Suprapubic skin (tissue), 4 donors: ENCODE results near the gene CPEB4. TPM values are rescaled to one million over a fixed set of nuclear protein-coding genes. Genes with fewer than 3 reads are reported as not detected.

Experiments
- DNase-seq, 2 donors: peaks; one replicate each; pipeline ENCODE4 v3.0.0-alpha.2; 2019; ENCODE audit warnings: low spot score in 2 of 2
- H3K27ac ChIP-seq: fragments of 200-600 bp; sonication (generic); one replicate; pipeline ENCODE4 v1.5.1; 2019
- H3K27me3 ChIP-seq: fragments of 200-600 bp; sonication (generic); one replicate; pipeline ENCODE4 v1.5.1; 2019
- H3K36me3 ChIP-seq: fragments of 200-600 bp; sonication (generic); one replicate; pipeline ENCODE4 v1.5.1; 2019
- H3K4me1 ChIP-seq: fragments of 200-600 bp; sonication (generic); one replicate; pipeline ENCODE4 v1.5.1; 2019
- H3K4me3 ChIP-seq: fragments of 200-600 bp; sonication (generic); one replicate; pipeline ENCODE4 v1.5.1; 2019; ENCODE audit warnings: mild to moderate bottlenecking
- H3K9me3 ChIP-seq: fragments of 200-600 bp; sonication (generic); one replicate; pipeline ENCODE4 v1.5.1; 2019
- CTCF ChIP-seq, 2 donors: fragments of 200-600 bp in 1 of 2; fragments of 450-650 bp in 1 of 2; sonication (generic) in 1 of 2; IDR thresholded peaks; one replicate each; pipeline ENCODE4 v1.5.1; 2016 to 2019; ENCODE audit warnings: antibody characterized with exemption in 2 of 2, mild to moderate bottlenecking in 1 of 2, moderate library complexity in 1 of 2
- EP300 ChIP-seq: sonication (generic); formaldehyde crosslinking; IDR thresholded peaks from one replicate; pipeline ENCODE4 v1.6.1; 2017; ENCODE audit warnings: antibody characterized with exemption
- POLR2A ChIP-seq, 2 donors: fragments of 450-650 bp; IDR thresholded peaks; one replicate each; pipeline ENCODE4 v1.6.1; 2017; ENCODE audit warnings: antibody characterized with exemption in 2 of 2, mild to moderate bottlenecking in 2 of 2, moderate library complexity in 2 of 2
- POLR2AphosphoS5 ChIP-seq, 3 donors: sonication (generic); formaldehyde crosslinking; IDR thresholded peaks; one replicate each; pipeline ENCODE4 v1.6.1; 2017; ENCODE audit warnings: antibody characterized with exemption in 3 of 3
- WGBS: methylation state at CpG from one replicate; pipeline ENCODE4 v1.1.5; 2018; 5-methylcytosine and 5-hydroxymethylcytosine counted together
- total RNA-seq, 4 donors: library from RNA; depleted of rRNA; stranded (reverse); fragments of >200 nt; gene quantifications; one replicate each; pipeline ENCODE4 v1.1.0, GENCODE V29; 2016

CPEB4 gene
- total RNA-seq, 4 donors from 2014 or later = 45.2 to 70.7 (median 52.5) TPM

- WGBS = 95% methylated on average over 3 of the region's 3 CpGs
- no peak overlapping the region for H3K27ac ChIP-seq
Observed at GRCh38 chr5:173883347-173883924, 4.7 kb upstream of the CPEB4 start.

GRCh38 chr5:173884402-173885053 lies 3.6 kb upstream of the CPEB4 start:
- H3K4me1 ChIP-seq = peaks cover 38% of the 10 kb centered on the region
- no peak for DNase-seq
- no peaks in the 10 kb centered on the region for H3K36me3 ChIP-seq
- H3K27me3 ChIP-seq = no peaks in the 10 kb centered on the region
- H3K27ac ChIP-seq = no peak overlapping the region
- H3K4me3 ChIP-seq = no peak overlapping the region
- no peaks in the 10 kb centered on the region for H3K9me3 ChIP-seq
- WGBS = 60% methylated on average over 2 of the region's 2 CpGs
- TF ChIP-seq CTCF (IDR thresholded peaks at IDR 0.05) (no peak), POLR2AphosphoS5 (IDR thresholded peaks at IDR 0.05) (no peak), POLR2A (IDR thresholded peaks at IDR 0.05) (no peak), EP300 (no peak)

More at GRCh38 chr5:173883347-173883924, 4.7 kb upstream of the CPEB4 start:
- DNase-seq = no peak
- Histone ChIP-seq H3K27me3 (no peaks in the 10 kb centered on the region), H3K36me3 (no peaks in the 10 kb centered on the region), H3K4me1 (peaks cover 38% of the 10 kb centered on the region), H3K9me3 (no peaks in the 10 kb centered on the region), H3K4me3 (no peak overlapping the region)
- TF ChIP-seq EP300 (no peak), CTCF (IDR thresholded peaks at IDR 0.05) (no peak), POLR2AphosphoS5 (IDR thresholded peaks at IDR 0.05) (no peak), POLR2A (IDR thresholded peaks at IDR 0.05) (no peak)

GRCh38 chr5:173885054-173885443 lies 3.1 kb upstream of the CPEB4 start:
- WGBS = 73% methylated on average over 1 of the region's 1 CpG
- H3K27ac ChIP-seq = peak overlapping the region; percentile 23
- H3K4me3 ChIP-seq = no peak overlapping the region
- H3K36me3 ChIP-seq = no peaks in the 10 kb centered on the region
- DNase-seq = no peak
- H3K27me3 ChIP-seq = no peaks in the 10 kb centered on the region
- peaks cover 43% of the 10 kb centered on the region for H3K4me1 ChIP-seq
- no peaks in the 10 kb centered on the region for H3K9me3 ChIP-seq
- TF ChIP-seq EP300 (no peak), POLR2AphosphoS5 (IDR thresholded peaks at IDR 0.05) (no peak), POLR2A (IDR thresholded peaks at IDR 0.05) (no peak), CTCF (IDR thresholded peaks at IDR 0.05) (no peak)

- peaks cover 48% of the 10 kb centered on the region for H3K4me1 ChIP-seq
- WGBS = 48% methylated on average over 6 of the region's 6 CpGs
- H3K9me3 ChIP-seq = no peaks in the 10 kb centered on the region
- no peak for TF ChIP-seq CTCF (IDR thresholded peaks at IDR 0.05)
- TF ChIP-seq POLR2A (IDR thresholded peaks at IDR 0.05) = no peak
- no peak for TF ChIP-seq POLR2AphosphoS5 (IDR thresholded peaks at IDR 0.05)
- TF ChIP-seq EP300 = no peak
- no peak overlapping the region for H3K4me3 ChIP-seq
- no peak for DNase-seq
- H3K27ac ChIP-seq = peak overlapping the region; percentile 23
- H3K27me3 ChIP-seq = no peaks in the 10 kb centered on the region
- no peaks in the 10 kb centered on the region for H3K36me3 ChIP-seq
Observed at GRCh38 chr5:173885475-173886010, 2.6 kb upstream of the CPEB4 start.

GRCh38 chr5:173886150-173886549 lies 2.0 kb upstream of the CPEB4 start:
- 94% methylated on average over 2 of the region's 2 CpGs for WGBS
- TF ChIP-seq EP300 (no peak), POLR2A (IDR thresholded peaks at IDR 0.05) (no peak), POLR2AphosphoS5 (IDR thresholded peaks at IDR 0.05) (no peak), CTCF (IDR thresholded peaks at IDR 0.05) (no peak)
- Histone ChIP-seq H3K4me1 (peaks cover 54% of the 10 kb centered on the region), H3K27ac (no peak overlapping the region), H3K27me3 (no peaks in the 10 kb centered on the region), H3K4me3 (no peak overlapping the region), H3K9me3 (no peaks in the 10 kb centered on the region), H3K36me3 (no peaks in the 10 kb centered on the region)
- DNase-seq = no peak
